Measurements from ENCODE around the gene CLIC1. TPM values are rescaled to one million over a fixed set of nuclear protein-coding genes. Genes with fewer than 3 reads are reported as not detected.

The CLIC1 gene
- total and polyA plus RNA-seq, 10 of the 15 experiments (the other 5 are each of a cell fraction or from before 2014, with no cell fraction given), result 446 to 1,266 (median 636) TPM

DNA sequence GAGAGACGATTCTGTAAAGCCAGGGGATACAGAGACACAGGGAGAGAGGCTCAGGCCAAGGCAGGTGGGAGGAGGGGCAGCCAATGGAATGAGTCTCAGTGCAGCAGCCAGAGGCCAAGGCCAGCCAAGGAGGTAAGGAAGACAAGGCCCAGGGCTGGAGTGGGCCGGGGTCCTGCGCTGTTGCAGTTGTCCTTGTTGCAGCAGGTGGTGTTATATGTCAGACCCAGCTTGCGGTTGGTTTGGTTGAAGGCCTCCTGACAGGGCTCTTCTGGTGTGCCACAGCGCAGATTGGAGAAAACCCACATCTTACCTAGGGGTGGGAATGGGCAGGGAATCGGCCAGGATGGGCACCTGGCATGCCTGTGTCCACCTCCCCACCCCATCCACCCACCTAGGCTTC is 17.3 kb downstream of the CLIC1 start (continued):
- TF ChIP-seq SKIL (IDR thresholded peaks at IDR 0.05; ENCODE audit: low read depth, poor library complexity, severe bottlenecking) (no peak), GABPA (IDR thresholded peaks at IDR 0.05; ENCODE audit: low read depth) (no peak), FOS (IDR thresholded peaks at IDR 0.05; ENCODE audit: borderline replicate concordance, extremely low read depth, insufficient read length) (no peak)

GRCh38 chr6:31718265-31718664 is 18.1 kb downstream of the CLIC1 start:
- in situ Hi-C loops (cut with MboI) (no loop called here), intact Hi-C loops (cut with micrococcal nuclease; ENCODE audit: unreplicated experiment) (no loop called here)
- no peak overlapping the region for H2AFZ ChIP-seq (ENCODE audit: control insufficient read depth, low read depth, low read length)
- no peak overlapping the region for H3K27ac ChIP-seq (ENCODE audit: control insufficient read depth, insufficient read depth)
- H3K27me3 ChIP-seq (replicated peaks in 1 of 2; ENCODE audit: control insufficient read depth in 2 of 2, insufficient read depth in 2 of 2, low read length in 1 of 2), result peaks cover 0 to 2% of the 10 kb centered on the region in 2 experiments; a peak in 2 of 4 replicates
- H4K20me1 ChIP-seq (ENCODE audit: control insufficient read depth, insufficient read depth), result no peaks in the 10 kb centered on the region
- H3K4me1 ChIP-seq (ENCODE audit: control insufficient read depth, insufficient read depth, low read length), result no peaks in the 10 kb centered on the region
- SMC1A ChIA-PET (ENCODE audit: uncharacterized antibody, unreplicated experiment), result interaction anchor here (1.0 kb wide), 1 partner anchor 51 kb away, joined by 3 read pairs; no protein-coding TSS in a partner anchor
- H3K79me2 ChIP-seq (ENCODE audit: control insufficient read depth, insufficient read depth, low read length), result no peaks in the 10 kb centered on the region
- H3K4me2 ChIP-seq (ENCODE audit: control insufficient read depth, insufficient read depth), result no peak overlapping the region
- H3K36me3 ChIP-seq (ENCODE audit: control insufficient read depth in 2 of 2, insufficient read depth in 2 of 2, low read length in 1 of 2), result no peaks in the 10 kb centered on the region
- H3K9ac ChIP-seq (ENCODE audit: control insufficient read depth, insufficient read depth, low read length), result no peak overlapping the region
- BruUV-seq (replicated peaks), result no TSS peak
- CTCF ChIA-PET, result no interaction called here
- RAD21 ChIA-PET (ENCODE audit: unreplicated experiment), result no interaction called here
- no peak for ATAC-seq
- POLR2A ChIA-PET, result interaction anchor here (0.8 kb wide), 1 partner anchor 88 kb away, joined by 3 read pairs; the partner anchor contains the start of gene LSM2
- no peak for TF ChIP-seq POLR2AphosphoS2 (IDR thresholded peaks at IDR 0.05; ENCODE audit: low read depth, low read length)
- no peak for TF ChIP-seq RBBP5 (conservative IDR thresholded peaks at IDR 0.05)
- TF ChIP-seq, protein P1, sequence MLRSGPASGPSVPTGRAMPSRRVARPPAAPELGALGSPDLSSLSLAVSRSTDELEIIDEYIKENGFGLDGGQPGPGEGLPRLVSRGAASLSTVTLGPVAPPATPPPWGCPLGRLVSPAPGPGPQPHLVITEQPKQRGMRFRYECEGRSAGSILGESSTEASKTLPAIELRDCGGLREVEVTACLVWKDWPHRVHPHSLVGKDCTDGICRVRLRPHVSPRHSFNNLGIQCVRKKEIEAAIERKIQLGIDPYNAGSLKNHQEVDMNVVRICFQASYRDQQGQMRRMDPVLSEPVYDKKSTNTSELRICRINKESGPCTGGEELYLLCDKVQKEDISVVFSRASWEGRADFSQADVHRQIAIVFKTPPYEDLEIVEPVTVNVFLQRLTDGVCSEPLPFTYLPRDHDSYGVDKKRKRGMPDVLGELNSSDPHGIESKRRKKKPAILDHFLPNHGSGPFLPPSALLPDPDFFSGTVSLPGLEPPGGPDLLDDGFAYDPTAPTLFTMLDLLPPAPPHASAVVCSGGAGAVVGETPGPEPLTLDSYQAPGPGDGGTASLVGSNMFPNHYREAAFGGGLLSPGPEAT (IDR thresholded peaks at IDR 0.05; ENCODE audit: low read depth), result no peak
- TF ChIP-seq ZBED1 (IDR thresholded peaks at IDR 0.05; ENCODE audit: borderline replicate concordance), result no peak
- TF ChIP-seq GATAD2B (conservative IDR thresholded peaks at IDR 0.05; ENCODE audit: low read depth), result no peak
- no peak for TF ChIP-seq SP1 (IDR thresholded peaks at IDR 0.05; ENCODE audit: low read depth, low read length)
- no peak for TF ChIP-seq PBX3 (IDR thresholded peaks at IDR 0.05; ENCODE audit: insufficient replicate concordance, low read depth, low read length)
- TF ChIP-seq, protein P2, sequence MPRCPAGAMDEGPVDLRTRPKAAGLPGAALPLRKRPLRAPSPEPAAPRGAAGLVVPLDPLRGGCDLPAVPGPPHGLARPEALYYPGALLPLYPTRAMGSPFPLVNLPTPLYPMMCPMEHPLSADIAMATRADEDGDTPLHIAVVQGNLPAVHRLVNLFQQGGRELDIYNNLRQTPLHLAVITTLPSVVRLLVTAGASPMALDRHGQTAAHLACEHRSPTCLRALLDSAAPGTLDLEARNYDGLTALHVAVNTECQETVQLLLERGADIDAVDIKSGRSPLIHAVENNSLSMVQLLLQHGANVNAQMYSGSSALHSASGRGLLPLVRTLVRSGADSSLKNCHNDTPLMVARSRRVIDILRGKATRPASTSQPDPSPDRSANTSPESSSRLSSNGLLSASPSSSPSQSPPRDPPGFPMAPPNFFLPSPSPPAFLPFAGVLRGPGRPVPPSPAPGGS (IDR thresholded peaks at IDR 0.05; ENCODE audit: borderline replicate concordance, insufficient read depth, low read depth, low read length, poor library complexity, severe bottlenecking), result no peak
- TF ChIP-seq POU2F2 (IDR thresholded peaks at IDR 0.05; ENCODE audit: borderline replicate concordance, low read depth, low read length), result no peak
- TF ChIP-seq STAT3 (IDR thresholded peaks at IDR 0.05; ENCODE audit: low read depth, low read length), result no peak
- 80% methylated on average over 1 of the region's 1 CpG for whole genome bisulfite sequencing (ENCODE audit: insufficient coverage, insufficient replicate concordance, low lambda C conversion rate, missing lambda C conversion rate)
- FAIRE-seq, result no peak
- no peaks in the 10 kb centered on the region for H3K9me3 ChIP-seq (replicated peaks; ENCODE audit: control insufficient read depth, insufficient read depth, low read length)
- DNase-seq (ENCODE audit: low read depth, low spot score), result no peak
- no peak overlapping the region for H3K4me3 ChIP-seq

Measured in GM12878 (cell line).